ENCODE data around the gene B3GNT4.

- TF ChIP-seq POLR2A (IDR thresholded peaks at IDR 0.05): no peak
- no peak for TF ChIP-seq CTCF (IDR thresholded peaks at IDR 0.05)
- no peak for TF ChIP-seq POLR2AphosphoS5 (IDR thresholded peaks at IDR 0.05)
- TF ChIP-seq EP300 (IDR thresholded peaks at IDR 0.05): no peak
Measured at GRCh38 chr12:122187466-122187865, 16.0 kb upstream of the B3GNT4 start.

All from suprapubic skin (tissue), 4 donors.